Stimulated activated CD8-positive, alpha-beta memory T cell treated with anti-CD3 and anti-CD28 coated beads, Interleukin-2, amount 100 ng/mL, for 48 hours (primary cell): ENCODE data around the gene KCNG2.

Source experiments
- DNase-seq, 2 donors: peaks; one replicate each; pipeline ENCODE4 v3.0.0-alpha.2; 2020; ENCODE audit warnings: low read depth in 2 of 2

The KCNG2 gene

GRCh38 chr18:79784965-79785770 is 12.6 kb upstream of the KCNG2 start:
- DNase-seq, result no peak

- no peak for DNase-seq
These were observed 11.9 kb upstream of the KCNG2 start for GRCh38 chr18:79785831-79786230.

- DNase-seq, result no peak
These were observed 11.4 kb upstream of the KCNG2 start for GRCh38 chr18:79786304-79786703.

GRCh38 chr18:79786786-79787526 is 10.8 kb upstream of the KCNG2 start:
- no peak for DNase-seq

GRCh38 chr18:79787527-79787864 is 10.2 kb upstream of the KCNG2 start:
- no peak for DNase-seq

GRCh38 chr18:79787865-79788733 is 9.6 kb upstream of the KCNG2 start:
- no peak for DNase-seq

GRCh38 chr18:79788734-79789085 is 9.0 kb upstream of the KCNG2 start:
- DNase-seq, result no peak

- DNase-seq, result no peak
These were observed 8.4 kb upstream of the KCNG2 start for GRCh38 chr18:79789091-79789891.

GRCh38 chr18:79789901-79790890 is 7.5 kb upstream of the KCNG2 start:
- DNase-seq, result no peak

GRCh38 chr18:79790996-79791972 is 6.5 kb upstream of the KCNG2 start:
- no peak for DNase-seq

GRCh38 chr18:79792096-79792987 is 5.4 kb upstream of the KCNG2 start:
- no peak for DNase-seq

GRCh38 chr18:79792988-79793355 is 4.8 kb upstream of the KCNG2 start:
- no peak for DNase-seq

GRCh38 chr18:79794846-79795245 is 2.9 kb upstream of the KCNG2 start:
- DNase-seq, result no peak

GRCh38 chr18:79795446-79795845 is 2.3 kb upstream of the KCNG2 start:
- DNase-seq, result no peak

- no peak for DNase-seq
These were observed 1.7 kb upstream of the KCNG2 start for GRCh38 chr18:79796016-79796415.

GRCh38 chr18:79796531-79797405 is 970 bp upstream of the KCNG2 start:
- no peak for DNase-seq

GRCh38 chr18:79798346-79798998 is 734 bp downstream of the KCNG2 start:
- no peak for DNase-seq
